ENCODE results near the gene U2AF2. TPM values are rescaled to one million over a fixed set of nuclear protein-coding genes. Genes with fewer than 3 reads are reported as not detected.

U2AF2 gene
- total RNA-seq, 2 experiments from 2014 or later: 284 to 324 TPM

GRCh38 chr19:55640577-55641425 lies 14.0 kb upstream of the U2AF2 start, which contains the start of gene ZNF580:
Gene ZNF580, plus strand, starts transcription at chr19:55641002. Its CDS starts 1,507 bp downstream, at chr19:55642509.
- CTCF ChIA-PET: interaction anchor here (1.0 to 10.5 kb wide), 5 partner anchors 8 to 137 kb away, joined by 4 to 104 read pairs (median 5); partner anchors contain the start of genes U2AF2 and ZNF865
- peaks cover 65% of the 10 kb centered on the region for H3K4me1 Mint-ChIP-seq
- peak within 1 kb of the TSS; percentile 87 for H3K4me3 Mint-ChIP-seq
- peak within 1 kb of the TSS; percentile 92 for H3K27ac Mint-ChIP-seq
- H3K36me3 Mint-ChIP-seq: peaks cover 16% of the 10 kb centered on the region
- DNase-seq (peak; percentile 69), ATAC-seq (peak; percentile 45)
- no peaks in the 10 kb centered on the region for H3K9me3 Mint-ChIP-seq (ENCODE audit: low read depth)
- no peaks in the 10 kb centered on the region for H3K27me3 Mint-ChIP-seq

- ATAC-seq: no peak
- DNase-seq: no peak
- Mint-ChIP-seq H3K36me3 (peaks cover 16% of the 10 kb centered on the region), H3K27me3 (no peaks in the 10 kb centered on the region), H3K4me3 (peak overlapping the region; percentile 87), H3K4me1 (peaks cover 57% of the 10 kb centered on the region), H3K27ac (peak overlapping the region; percentile 92), H3K9me3 (ENCODE audit: low read depth) (no peaks in the 10 kb centered on the region)
- CTCF ChIA-PET: interaction anchor here (1.0 to 4.1 kb wide), 9 partner anchors 9 to 138 kb away, joined by 3 to 41 read pairs (median 4); partner anchors contain the start of genes FIZ1, U2AF2, ZNF524 and ZNF865
Observed at GRCh38 chr19:55641426-55642152, 13.2 kb upstream of the U2AF2 start.

GRCh38 chr19:55642153-55643002 lies 12.5 kb upstream of the U2AF2 start:
- Mint-ChIP-seq H3K27ac (peak overlapping the region; percentile 95), H3K4me3 (peak overlapping the region; percentile 87), H3K9me3 (ENCODE audit: low read depth) (no peaks in the 10 kb centered on the region), H3K27me3 (no peaks in the 10 kb centered on the region), H3K4me1 (peaks cover 55% of the 10 kb centered on the region), H3K36me3 (peaks cover 16% of the 10 kb centered on the region)
- CTCF ChIA-PET: interaction anchor here (1.0 to 4.1 kb wide), 7 partner anchors 10 to 139 kb away, joined by 3 to 41 read pairs (median 4); partner anchors contain the start of genes FIZ1, U2AF2, ZNF524 and ZNF865
- ATAC-seq (peak; percentile 22), DNase-seq (peak; percentile 61)

- H3K4me1 Mint-ChIP-seq: peaks cover 50% of the 10 kb centered on the region
- DNase-seq (peak; percentile 85), ATAC-seq (peak; percentile 66)
- peak within 1 kb of the TSS; percentile 95 for H3K27ac Mint-ChIP-seq
- CTCF ChIA-PET: interaction anchor here (1.3 to 4.1 kb wide), 6 partner anchors 10 to 140 kb away, joined by 3 to 41 read pairs (median 4); partner anchors contain the start of genes FIZ1, U2AF2, ZNF524 and ZNF865
- no peaks in the 10 kb centered on the region for H3K9me3 Mint-ChIP-seq (ENCODE audit: low read depth)
- peaks cover 12% of the 10 kb centered on the region for H3K36me3 Mint-ChIP-seq
- H3K27me3 Mint-ChIP-seq: no peaks in the 10 kb centered on the region
- peak within 1 kb of the TSS; percentile 87 for H3K4me3 Mint-ChIP-seq
Observed at GRCh38 chr19:55643003-55643886, 11.6 kb upstream of the U2AF2 start, which contains the start of gene ZNF581. Gene ZNF581, plus strand, starts transcription at chr19:55643649. Its CDS starts 923 bp downstream, at chr19:55644572.

GRCh38 chr19:55643887-55644176 lies 11.0 kb upstream of the U2AF2 start:
- Mint-ChIP-seq H3K27me3 (no peaks in the 10 kb centered on the region), H3K9me3 (ENCODE audit: low read depth) (no peaks in the 10 kb centered on the region), H3K4me3 (peak overlapping the region; percentile 87), H3K27ac (peak overlapping the region; percentile 95), H3K36me3 (peaks cover 9% of the 10 kb centered on the region), H3K4me1 (peaks cover 50% of the 10 kb centered on the region)
- DNase-seq (no peak), ATAC-seq (no peak)
- CTCF ChIA-PET: interaction anchor here (2.6 to 4.1 kb wide), 2 partner anchors 10 to 11 kb away, joined by 21 to 41 read pairs; partner anchors contain the start of gene U2AF2

- Mint-ChIP-seq H3K4me1 (peaks cover 47% of the 10 kb centered on the region), H3K27ac (peak overlapping the region; percentile 95), H3K36me3 (peaks cover 6% of the 10 kb centered on the region)
Observed at GRCh38 chr19:55644191-55644833, 10.5 kb upstream of the U2AF2 start.

GRCh38 chr19:55644842-55645511 lies 9.9 kb upstream of the U2AF2 start:
- Mint-ChIP-seq H3K27ac (peak overlapping the region; percentile 95), H3K27me3 (no peaks in the 10 kb centered on the region), H3K36me3 (peaks cover 6% of the 10 kb centered on the region), H3K4me1 (peaks cover 48% of the 10 kb centered on the region), H3K9me3 (ENCODE audit: low read depth) (no peaks in the 10 kb centered on the region), H3K4me3 (peak overlapping the region; percentile 87)
- CTCF ChIA-PET: interaction anchor here (0.6 to 5.5 kb wide), 3 partner anchors 9 to 20 kb away, joined by 4 to 74 read pairs (median 41); partner anchors contain the start of gene U2AF2
- no peak for DNase-seq
- no peak for ATAC-seq

More at GRCh38 chr19:55644191-55644833, 10.5 kb upstream of the U2AF2 start:
- Mint-ChIP-seq H3K9me3 (ENCODE audit: low read depth) (no peaks in the 10 kb centered on the region), H3K4me3 (peak overlapping the region; percentile 87), H3K27me3 (no peaks in the 10 kb centered on the region)
- CTCF ChIA-PET: interaction anchor here (2.6 to 4.1 kb wide), 2 partner anchors 9 to 12 kb away, joined by 21 to 41 read pairs; partner anchors contain the start of gene U2AF2
- no peak for DNase-seq
- no peak for ATAC-seq

GRCh38 chr19:55645512-55645881 lies 9.3 kb upstream of the U2AF2 start:
- ATAC-seq (no peak), DNase-seq (no peak)
- CTCF ChIA-PET: interaction anchor here (0.6 to 5.5 kb wide), 3 partner anchors 8 to 20 kb away, joined by 4 to 74 read pairs (median 41); partner anchors contain the start of gene U2AF2
- Mint-ChIP-seq H3K27me3 (no peaks in the 10 kb centered on the region), H3K36me3 (peaks cover 6% of the 10 kb centered on the region), H3K9me3 (ENCODE audit: low read depth) (no peaks in the 10 kb centered on the region), H3K27ac (peak overlapping the region; percentile 57), H3K4me1 (peaks cover 42% of the 10 kb centered on the region), H3K4me3 (peak overlapping the region; percentile 18)

- peaks cover 7% of the 10 kb centered on the region for H3K36me3 Mint-ChIP-seq
- H3K27me3 Mint-ChIP-seq: no peaks in the 10 kb centered on the region
- ATAC-seq (no peak), DNase-seq (no peak)
- peak overlapping the region; percentile 75 for H3K27ac Mint-ChIP-seq
- H3K9me3 Mint-ChIP-seq (ENCODE audit: low read depth): no peaks in the 10 kb centered on the region
- CTCF ChIA-PET: interaction anchor here (1.2 to 5.5 kb wide), 4 partner anchors 13 to 143 kb away, joined by 3 to 74 read pairs (median 4); partner anchors contain the start of gene FIZ1
- peaks cover 37% of the 10 kb centered on the region for H3K4me1 Mint-ChIP-seq
- peak overlapping the region; percentile 71 for H3K4me3 Mint-ChIP-seq
Observed at GRCh38 chr19:55646889-55647731, 7.7 kb upstream of the U2AF2 start.

Data from activated CD8-positive, alpha-beta memory T cell treated with anti-CD3 and anti-CD28 coated beads, Interleukin-2, amount 10 ng/mL, durations not matched to agents 7 days and 5 days (primary cell).